B cell (primary cell): ENCODE results near the gene MRTFA. TPM values are rescaled to one million over a fixed set of nuclear protein-coding genes. Genes with fewer than 3 reads are reported as not detected.

Experiments used
- ATAC-seq: fragments of 200-7000 bp; cut with Tn5 transposase; one replicate; pipeline ENCODE4 v1.10.0; 2021; ENCODE audit warnings: low read depth, mild to moderate bottlenecking, moderate number of reproducible peaks, moderate library complexity
- CTCF ChIA-PET: fragments of 350-600 bp; sonication (Branson Sonifier 250); formaldehyde crosslinking; loops from one replicate; lab custom pipeline; 2021; ENCODE audit warnings: antibody characterized with exemption, inconsistent platforms; lab: Charles Lee
- POLR2A ChIA-PET: fragments of 350-600 bp; sonication (Branson Sonifier 250); formaldehyde crosslinking; loops from one replicate; lab custom pipeline; 2021; ENCODE audit warnings: antibody characterized with exemption; lab: Charles Lee
- DNase-seq: peaks from one replicate; pipeline ENCODE4 v3.0.0; 2013
- H2AFZ ChIP-seq: 2 replicates; pipeline ENCODE4 v1.6.1; 2012; ENCODE audit warnings: mild to moderate bottlenecking, low read depth, low read length; ENCODE audit not compliant: insufficient read depth, poor library complexity, severe bottlenecking
- H3K27ac ChIP-seq, 2 donors: 1 replicate in 1 of 2; 2 replicates in 1 of 2; pipeline ENCODE4 v1.5.1; 2012 to 2013; ENCODE audit warnings: low read length in 2 of 2, mild to moderate bottlenecking in 2 of 2, moderate library complexity in 1 of 2
- H3K27me3 ChIP-seq, 4 experiments: fragments of 200-600 bp in 1 of 4; sonication (generic) in 1 of 4; replicated peaks in 1 of 4; 1 replicate in 2 of 4; 2 replicates in 2 of 4; pipeline versions ENCODE4 v1.6.1 to v1.7.0; 2013 to 2016; ENCODE audit warnings: low read length in 3 of 4, mild to moderate bottlenecking in 2 of 4, mixed read lengths in 1 of 4, moderate library complexity in 1 of 4; ENCODE audit not compliant: insufficient read depth in 4 of 4, control insufficient read depth in 3 of 4; ENCODE audit errors: control extremely low read depth in 1 of 4
- H3K36me3 ChIP-seq, 2 experiments: replicated peaks in 1 of 2; 1 replicate in 1 of 2; 2 replicates in 1 of 2; pipeline versions ENCODE4 v1.6.1 to v1.7.1; 2013; ENCODE audit warnings: low read length in 1 of 2; ENCODE audit not compliant: insufficient read depth in 2 of 2, control insufficient read depth in 1 of 2; ENCODE audit errors: control extremely low read depth in 1 of 2, extremely low read depth in 1 of 2
- H3K4me1 ChIP-seq, 2 donors: fragments of 200-600 bp in 1 of 2; sonication (generic) in 1 of 2; 1 replicate in 1 of 2; 2 replicates in 1 of 2; pipeline versions ENCODE4 v1.5.1 to v1.6.1; 2013 to 2017; ENCODE audit warnings: low read length in 2 of 2; ENCODE audit not compliant: control insufficient read depth in 2 of 2, insufficient read depth in 2 of 2
- H3K4me2 ChIP-seq: replicated peaks from 2 replicates; pipeline ENCODE3; 2012; ENCODE audit warnings: mild to moderate bottlenecking, low read depth, low read length; ENCODE audit not compliant: poor library complexity, severe bottlenecking
- H3K4me3 ChIP-seq, 5 experiments: fragments of 200-600 bp in 1 of 5; sonication (generic) in 1 of 5; 1 replicate in 3 of 5; 2 replicates in 2 of 5; pipeline versions ENCODE4 v1.5.1 to v1.7.0; 2011 to 2016; ENCODE audit warnings: low read length in 4 of 5, mild to moderate bottlenecking in 4 of 5, low read depth in 2 of 5, control low read depth in 1 of 5, moderate library complexity in 1 of 5; ENCODE audit not compliant: insufficient read depth in 1 of 5; ENCODE audit errors: control extremely low read depth in 1 of 5, extremely low read depth in 1 of 5
- H3K79me2 ChIP-seq: fragments of 200-600 bp; sonication (generic); one replicate; pipeline ENCODE4 v1.6.0; 2016; ENCODE audit warnings: low read length; ENCODE audit not compliant: control insufficient read depth, insufficient read depth
- H3K9ac ChIP-seq: fragments of 200-600 bp; sonication (generic); 2 replicates; pipeline ENCODE4 v1.6.1; 2017; ENCODE audit warnings: mild to moderate bottlenecking, low read length, moderate library complexity
- H3K9me3 ChIP-seq, 3 donors: one replicate each; pipeline versions ENCODE4 v1.6.1 to v1.7.1; 2013; ENCODE audit warnings: low read length in 2 of 3; ENCODE audit not compliant: control insufficient read depth in 2 of 3, insufficient read depth in 1 of 3; ENCODE audit errors: control extremely low read depth in 1 of 3
- H4K20me1 ChIP-seq: 2 replicates; pipeline ENCODE4 v1.6.0; 2012; ENCODE audit warnings: mild to moderate bottlenecking, low read length; ENCODE audit not compliant: insufficient read depth, control insufficient read depth, poor library complexity, severe bottlenecking
- H3K27ac Mint-ChIP-seq: one replicate; pipeline ENCODE4 v1.8.0; 2021; ENCODE audit warnings: mixed read lengths
- H3K27me3 Mint-ChIP-seq: one replicate; pipeline ENCODE4 v1.8.0; 2021; ENCODE audit warnings: mixed read lengths
- H3K4me1 Mint-ChIP-seq: one replicate; pipeline ENCODE4 v1.8.0; 2021; ENCODE audit warnings: mixed read lengths
- H3K4me3 Mint-ChIP-seq: one replicate; pipeline ENCODE4 v1.8.0; 2021; ENCODE audit warnings: mixed read lengths
- H3K9me3 Mint-ChIP-seq: one replicate; pipeline ENCODE4 v1.8.0; 2022; ENCODE audit warnings: mixed read lengths; ENCODE audit not compliant: insufficient read depth
- EZH2 ChIP-seq: IDR thresholded peaks from 2 replicates; pipeline ENCODE4 v1.6.1; 2012; ENCODE audit warnings: borderline replicate concordance, low read depth, mild to moderate bottlenecking, moderate library complexity, low read length; ENCODE audit not compliant: insufficient read depth, poor library complexity, severe bottlenecking
- WGBS: methylation state at CpG from one replicate; pipeline ENCODE4 v1.1.5; 2013; ENCODE audit warnings: missing lambda C conversion rate; ENCODE audit not compliant: insufficient coverage; 5-methylcytosine and 5-hydroxymethylcytosine counted together
- intact Hi-C: fragments of 100-400 bp; cut with micrococcal nuclease; formaldehyde crosslinking; loops from one replicate; pipeline ENCODE4 v1.10.0; 2022
- polyA plus RNA-seq: library from polyadenylated mRNA; depleted of rRNA; stranded (reverse); fragments of >200 nt; gene quantifications from 2 replicates; pipeline ENCODE4 v1.2.3, GENCODE V29; 2012
- total RNA-seq, 2 donors: library from RNA; stranded (reverse); fragments of 120-200 nt in 1 of 2; gene quantifications; 1 replicate in 1 of 2; 2 replicates in 1 of 2; pipeline versions ENCODE4 v1.2.3 to v1.2.4, GENCODE V29; 2013 to 2022
- TF ChIP-seq, protein P1 (sequence below): fragments of 200-600 bp; IDR thresholded peaks from one replicate; pipeline ENCODE4 v1.8.0; 2022; ENCODE audit warnings: antibody characterized with exemption, mild to moderate bottlenecking

Gene MRTFA
- total and polyA plus RNA-seq, 2 donors (not counting 1 experiment from before 2014, with no cell fraction given), result 28.9 to 82.6 TPM

DNA sequence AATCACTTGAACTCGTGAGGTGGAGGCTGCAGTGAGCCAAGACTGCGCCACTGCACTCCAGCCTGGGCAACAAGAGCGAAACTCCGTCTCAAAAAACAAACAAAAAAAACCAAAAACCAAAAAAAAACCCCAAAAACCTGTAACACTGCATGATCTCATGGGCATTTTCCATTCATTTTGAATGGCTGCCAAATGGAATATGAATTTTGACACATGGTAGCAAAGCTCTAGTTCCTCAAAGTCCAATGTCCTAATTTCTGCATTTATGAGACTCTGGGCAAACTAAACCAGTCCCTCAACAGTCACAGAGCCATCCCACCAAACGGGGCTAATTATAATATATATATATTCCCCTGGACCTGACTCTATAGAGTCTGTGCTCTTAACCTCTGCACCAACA is 204.4 kb downstream of the MRTFA start:
- H3K4me1 Mint-ChIP-seq, result peaks cover 69% of the 10 kb centered on the region
- 96% methylated on average over 2 of the region's 5 CpGs for WGBS

DNA sequence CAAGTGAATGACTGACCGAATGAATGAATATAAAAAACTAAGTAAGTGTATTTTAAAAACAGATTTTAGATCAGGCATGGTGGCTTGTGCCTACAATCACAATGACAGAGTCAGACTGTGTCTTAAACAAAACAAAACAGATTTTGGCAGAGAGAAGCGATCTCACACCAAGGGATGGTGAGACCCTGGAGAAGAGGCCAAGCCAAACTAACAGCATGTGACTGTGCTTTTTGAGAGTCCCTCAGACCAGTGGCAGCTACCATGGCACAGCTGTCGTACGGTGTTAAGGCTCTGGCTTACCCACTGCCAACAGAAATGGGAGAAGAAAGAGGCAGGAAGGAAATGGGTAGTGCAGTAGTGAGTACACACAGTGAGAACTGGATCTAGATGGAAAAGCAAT is 205.5 kb downstream of the MRTFA start:
- no peak overlapping the region for H3K4me3 Mint-ChIP-seq
- ChIA-PET CTCF (interaction anchor here (0.7 to 1.0 kb wide), 2 partner anchors 56 to 1313 kb away, joined by 3 to 4 read pairs; no protein-coding TSS in a partner anchor), POLR2A (no interaction called here)
- ATAC-seq (no peak), DNase-seq (no peak)
- H3K27ac ChIP-seq, result peak overlapping the region in 1 of 2 donors; percentile 3
- no peak overlapping the region for H2AFZ ChIP-seq
- H3K4me2 ChIP-seq, result no peak overlapping the region
- intact Hi-C loops, result no loop called here
- H3K4me1 ChIP-seq, result peaks cover 42 to 57% of the 10 kb centered on the region in 2 donors
- H4K20me1 ChIP-seq, result peaks cover 32% of the 10 kb centered on the region
- WGBS, result 89% methylated on average over 3 of the region's 4 CpGs
- peak overlapping the region; percentile 59 for H3K27ac Mint-ChIP-seq
- TF ChIP-seq, protein P1, sequence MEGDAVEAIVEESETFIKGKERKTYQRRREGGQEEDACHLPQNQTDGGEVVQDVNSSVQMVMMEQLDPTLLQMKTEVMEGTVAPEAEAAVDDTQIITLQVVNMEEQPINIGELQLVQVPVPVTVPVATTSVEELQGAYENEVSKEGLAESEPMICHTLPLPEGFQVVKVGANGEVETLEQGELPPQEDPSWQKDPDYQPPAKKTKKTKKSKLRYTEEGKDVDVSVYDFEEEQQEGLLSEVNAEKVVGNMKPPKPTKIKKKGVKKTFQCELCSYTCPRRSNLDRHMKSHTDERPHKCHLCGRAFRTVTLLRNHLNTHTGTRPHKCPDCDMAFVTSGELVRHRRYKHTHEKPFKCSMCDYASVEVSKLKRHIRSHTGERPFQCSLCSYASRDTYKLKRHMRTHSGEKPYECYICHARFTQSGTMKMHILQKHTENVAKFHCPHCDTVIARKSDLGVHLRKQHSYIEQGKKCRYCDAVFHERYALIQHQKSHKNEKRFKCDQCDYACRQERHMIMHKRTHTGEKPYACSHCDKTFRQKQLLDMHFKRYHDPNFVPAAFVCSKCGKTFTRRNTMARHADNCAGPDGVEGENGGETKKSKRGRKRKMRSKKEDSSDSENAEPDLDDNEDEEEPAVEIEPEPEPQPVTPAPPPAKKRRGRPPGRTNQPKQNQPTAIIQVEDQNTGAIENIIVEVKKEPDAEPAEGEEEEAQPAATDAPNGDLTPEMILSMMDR, result no peak
- no peak for TF ChIP-seq EZH2
- H3K27me3 Mint-ChIP-seq, result no peaks in the 10 kb centered on the region
- no peak overlapping the region for H3K9ac ChIP-seq
- H3K27me3 ChIP-seq, result no peaks in the 10 kb centered on the region
- H3K9me3 Mint-ChIP-seq, result no peaks in the 10 kb centered on the region
- H3K9me3 ChIP-seq, result no peaks in the 10 kb centered on the region
- no peak overlapping the region for H3K4me3 ChIP-seq
- H3K79me2 ChIP-seq, result peaks cover 72% of the 10 kb centered on the region
- peaks cover 58% of the 10 kb centered on the region for H3K4me1 Mint-ChIP-seq
- peaks cover 21 to 80% of the 10 kb centered on the region in 2 experiments for H3K36me3 ChIP-seq

More for the DNA sequence above, 204.4 kb downstream of the MRTFA start:
- peaks cover 21 to 68% of the 10 kb centered on the region in 2 experiments for H3K36me3 ChIP-seq
- ChIA-PET CTCF (interaction anchor here (1.0 to 11.5 kb wide), 5 partner anchors 12 to 215 kb away, joined by 3 to 232 read pairs (median 5); no protein-coding TSS in a partner anchor), POLR2A (no interaction called here)
- Mint-ChIP-seq H3K4me3 (no peak overlapping the region), H3K9me3 (no peaks in the 10 kb centered on the region), H3K27ac (peak overlapping the region; percentile 68), H3K27me3 (no peaks in the 10 kb centered on the region)
- H2AFZ ChIP-seq, result no peak overlapping the region
- H3K27ac ChIP-seq, result peak overlapping the region; percentile 28 to 69
- ATAC-seq, result no peak
- no peak overlapping the region for H3K9ac ChIP-seq
- H3K27me3 ChIP-seq, result no peaks in the 10 kb centered on the region
- H3K9me3 ChIP-seq, result no peaks in the 10 kb centered on the region
- intact Hi-C loops, result no loop called here
- peaks cover 20% of the 10 kb centered on the region for H4K20me1 ChIP-seq
- H3K4me2 ChIP-seq, result peak overlapping the region; percentile 31
- TF ChIP-seq, protein P1, result no peak
- TF ChIP-seq EZH2, result no peak
- no peak overlapping the region for H3K4me3 ChIP-seq
- peaks cover 60% of the 10 kb centered on the region for H3K79me2 ChIP-seq
- peaks cover 52 to 68% of the 10 kb centered on the region in 2 donors for H3K4me1 ChIP-seq
- DNase-seq, result no peak
